Coronary artery (tissue), 2 donors: Measurements from ENCODE around the gene PRODH.

Source experiments
- DNase-seq: peaks from one replicate; pipeline ENCODE4 v3.0.0-alpha.2; 2017; ENCODE audit warnings: low spot score
- H3K27ac ChIP-seq, 2 donors: fragments of 200-600 bp; sonication (generic); one replicate each; pipeline ENCODE4 v1.5.1; 2016 to 2019
- H3K4me3 ChIP-seq: fragments of 200-600 bp; sonication (generic); 2 replicates; pipeline ENCODE4 v1.5.1; 2016; ENCODE audit warnings: mild to moderate bottlenecking, moderate library complexity
- TF ChIP-seq, protein P1 (sequence below): fragments of 200-600 bp; sonication (generic); IDR thresholded peaks from one replicate; pipeline ENCODE4 v1.5.1; 2019; ENCODE audit warnings: antibody characterized with exemption

The PRODH gene, protein sequence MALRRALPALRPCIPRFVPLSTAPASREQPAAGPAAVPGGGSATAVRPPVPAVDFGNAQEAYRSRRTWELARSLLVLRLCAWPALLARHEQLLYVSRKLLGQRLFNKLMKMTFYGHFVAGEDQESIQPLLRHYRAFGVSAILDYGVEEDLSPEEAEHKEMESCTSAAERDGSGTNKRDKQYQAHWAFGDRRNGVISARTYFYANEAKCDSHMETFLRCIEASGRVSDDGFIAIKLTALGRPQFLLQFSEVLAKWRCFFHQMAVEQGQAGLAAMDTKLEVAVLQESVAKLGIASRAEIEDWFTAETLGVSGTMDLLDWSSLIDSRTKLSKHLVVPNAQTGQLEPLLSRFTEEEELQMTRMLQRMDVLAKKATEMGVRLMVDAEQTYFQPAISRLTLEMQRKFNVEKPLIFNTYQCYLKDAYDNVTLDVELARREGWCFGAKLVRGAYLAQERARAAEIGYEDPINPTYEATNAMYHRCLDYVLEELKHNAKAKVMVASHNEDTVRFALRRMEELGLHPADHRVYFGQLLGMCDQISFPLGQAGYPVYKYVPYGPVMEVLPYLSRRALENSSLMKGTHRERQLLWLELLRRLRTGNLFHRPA

DNA sequence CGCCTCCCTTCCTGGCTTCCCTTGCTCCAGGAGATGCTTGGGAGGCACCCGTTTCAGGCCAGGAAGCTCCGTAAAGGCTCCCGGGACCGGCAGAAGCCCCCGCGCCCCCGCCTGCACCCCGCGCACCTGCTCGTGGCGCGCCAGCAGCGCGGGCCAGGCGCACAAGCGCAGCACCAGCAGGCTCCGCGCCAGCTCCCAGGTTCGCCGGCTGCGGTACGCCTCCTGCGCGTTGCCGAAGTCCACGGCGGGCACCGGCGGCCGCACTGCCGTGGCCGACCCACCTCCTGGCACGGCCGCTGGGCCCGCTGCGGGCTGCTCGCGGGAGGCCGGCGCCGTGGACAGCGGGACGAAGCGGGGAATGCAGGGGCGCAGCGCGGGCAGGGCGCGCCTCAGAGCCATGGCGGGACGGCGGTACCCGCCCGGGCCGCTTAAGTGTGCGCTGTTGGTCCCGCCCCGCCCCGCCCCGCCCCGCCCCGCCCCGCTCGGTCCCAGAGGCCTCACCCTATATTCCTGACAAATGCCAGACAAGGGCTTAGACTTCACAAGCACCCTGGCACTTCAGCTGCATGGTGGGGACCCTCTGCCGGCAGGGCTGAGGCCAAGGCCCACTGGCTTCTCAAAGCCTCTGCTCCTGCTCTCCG, at the start of gene PRODH:
Gene PRODH, minus strand, starts transcription at position 405 of the 641 bp plus-strand sequence. Its CDS starts 6 bp downstream, at position 399.
- Histone ChIP-seq H3K27ac (no peak within 1 kb of the TSS), H3K4me3 (no peak within 1 kb of the TSS)
- TF ChIP-seq, protein P1, sequence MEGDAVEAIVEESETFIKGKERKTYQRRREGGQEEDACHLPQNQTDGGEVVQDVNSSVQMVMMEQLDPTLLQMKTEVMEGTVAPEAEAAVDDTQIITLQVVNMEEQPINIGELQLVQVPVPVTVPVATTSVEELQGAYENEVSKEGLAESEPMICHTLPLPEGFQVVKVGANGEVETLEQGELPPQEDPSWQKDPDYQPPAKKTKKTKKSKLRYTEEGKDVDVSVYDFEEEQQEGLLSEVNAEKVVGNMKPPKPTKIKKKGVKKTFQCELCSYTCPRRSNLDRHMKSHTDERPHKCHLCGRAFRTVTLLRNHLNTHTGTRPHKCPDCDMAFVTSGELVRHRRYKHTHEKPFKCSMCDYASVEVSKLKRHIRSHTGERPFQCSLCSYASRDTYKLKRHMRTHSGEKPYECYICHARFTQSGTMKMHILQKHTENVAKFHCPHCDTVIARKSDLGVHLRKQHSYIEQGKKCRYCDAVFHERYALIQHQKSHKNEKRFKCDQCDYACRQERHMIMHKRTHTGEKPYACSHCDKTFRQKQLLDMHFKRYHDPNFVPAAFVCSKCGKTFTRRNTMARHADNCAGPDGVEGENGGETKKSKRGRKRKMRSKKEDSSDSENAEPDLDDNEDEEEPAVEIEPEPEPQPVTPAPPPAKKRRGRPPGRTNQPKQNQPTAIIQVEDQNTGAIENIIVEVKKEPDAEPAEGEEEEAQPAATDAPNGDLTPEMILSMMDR = no peak
- no peak for DNase-seq

DNA sequence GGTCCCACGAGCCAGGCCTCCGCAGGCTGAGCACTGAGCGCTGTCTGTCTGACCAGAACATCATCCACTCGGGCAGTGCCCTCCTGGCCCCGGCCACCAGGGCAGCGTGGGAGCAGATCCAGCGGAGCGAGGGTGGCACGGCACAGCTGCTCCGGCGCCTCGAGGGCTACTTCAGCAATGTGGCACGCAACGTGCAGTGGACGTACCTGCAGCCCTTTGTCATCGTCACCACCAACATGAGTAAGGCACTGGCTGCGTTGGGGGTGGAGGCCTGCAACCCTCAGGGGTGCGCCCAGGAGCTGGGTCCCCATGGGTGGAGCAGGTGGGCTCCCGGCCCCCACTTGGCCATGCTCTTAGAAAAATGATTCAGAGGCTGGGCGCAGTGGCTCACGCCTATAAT, 49.7 kb upstream of the PRODH start:
- peak; percentile 55 for DNase-seq
- TF ChIP-seq, protein P1 = no peak
- Histone ChIP-seq H3K27ac (no peak overlapping the region), H3K4me3 (no peak overlapping the region)

DNA sequence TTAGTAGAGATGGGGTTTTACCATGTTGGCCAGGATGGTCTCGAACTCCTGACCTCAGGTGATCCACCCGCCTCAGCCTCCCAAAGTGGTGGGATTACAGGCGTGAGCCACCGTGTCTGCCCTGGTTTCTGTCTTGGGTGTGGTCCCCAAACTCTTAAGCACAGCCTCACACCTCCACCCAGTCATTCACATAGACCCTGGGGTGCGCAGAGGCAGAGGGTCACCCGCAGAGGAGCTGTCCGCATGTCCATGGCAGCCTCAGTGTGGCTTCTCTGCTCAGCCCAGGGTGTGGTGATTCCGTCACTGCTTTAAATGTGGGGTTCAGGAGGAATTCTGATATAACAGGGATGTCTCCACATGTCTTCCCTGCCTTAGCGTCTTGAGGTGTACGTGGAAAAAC, 48.5 kb upstream of the PRODH start:
- no peak overlapping the region for H3K27ac ChIP-seq
- no peak overlapping the region for H3K4me3 ChIP-seq
- DNase-seq = peak; percentile 55
- TF ChIP-seq, protein P1 = no peak

DNA sequence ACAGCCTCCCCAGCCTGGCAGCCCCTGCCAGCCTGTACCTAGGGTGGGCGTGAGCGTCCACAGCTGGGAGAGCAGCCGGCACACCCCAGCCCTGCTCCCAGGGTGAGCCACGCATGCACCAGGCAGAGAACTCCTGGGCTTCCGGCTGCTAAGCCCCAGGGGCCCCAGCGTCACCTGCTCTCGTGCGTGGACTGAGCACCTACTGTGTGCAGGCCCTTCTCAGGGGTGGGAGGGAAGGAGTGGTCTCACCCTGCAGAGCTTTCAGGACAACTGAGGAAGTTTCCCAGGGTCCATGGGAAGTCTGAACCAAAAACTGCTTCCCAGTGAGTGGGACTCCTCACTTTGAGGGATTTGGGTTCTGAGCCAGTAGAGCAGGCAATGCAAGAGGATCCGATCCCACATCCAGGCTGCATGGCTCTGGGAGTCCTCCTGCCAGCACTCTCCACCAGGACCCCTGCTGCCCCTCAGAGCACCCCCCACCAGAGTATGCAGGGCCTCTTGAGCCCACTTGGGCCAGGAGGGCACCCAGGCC, 47.1 kb upstream of the PRODH start:
- TF ChIP-seq, protein P1 = no peak
- Histone ChIP-seq H3K27ac (no peak overlapping the region), H3K4me3 (no peak overlapping the region)
- DNase-seq = no peak

DNA sequence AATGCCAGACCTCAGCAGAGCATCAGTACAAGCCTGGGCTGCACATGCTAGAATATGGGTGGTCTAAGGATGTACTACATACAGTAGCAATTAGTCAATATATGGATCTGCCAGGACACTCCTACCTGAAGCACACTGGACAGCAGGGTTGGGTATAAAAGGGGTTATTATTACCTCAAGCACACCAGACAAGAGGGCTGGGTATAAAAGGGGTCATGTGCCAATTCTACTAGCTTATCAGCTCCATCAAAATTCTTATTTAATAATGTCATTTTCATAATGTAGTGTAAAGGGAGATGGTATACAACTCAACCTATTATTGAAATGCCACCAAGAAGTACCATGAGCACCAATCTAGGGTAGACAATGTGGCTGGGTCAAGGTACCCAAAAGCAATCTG, 44.7 kb upstream of the PRODH start:
- Histone ChIP-seq H3K27ac (no peak overlapping the region), H3K4me3 (no peak overlapping the region)
- DNase-seq = no peak
- TF ChIP-seq, protein P1 = no peak

DNA sequence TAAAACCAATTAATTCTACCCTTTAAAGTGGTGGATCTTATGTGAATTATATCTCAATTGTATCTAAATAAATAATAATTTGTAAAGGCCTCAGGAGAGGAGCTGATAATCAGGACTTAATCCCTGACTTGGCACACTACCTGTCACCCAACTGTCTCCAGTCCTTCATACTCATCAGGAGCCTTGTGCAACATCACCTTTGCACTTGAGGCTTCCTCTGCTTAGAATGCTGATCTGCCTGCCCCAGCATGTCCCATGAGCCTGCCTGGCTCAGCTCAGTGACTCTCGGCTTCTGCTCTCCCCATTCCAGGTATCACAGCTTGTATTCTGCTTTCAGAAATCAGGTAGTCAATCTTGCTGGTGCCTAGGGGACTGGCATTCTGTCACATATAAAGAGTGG, 43.9 kb upstream of the PRODH start:
- H3K27ac ChIP-seq = no peak overlapping the region
- H3K4me3 ChIP-seq = no peak overlapping the region
- TF ChIP-seq, protein P1 = no peak
- DNase-seq = no peak
